Mesendoderm (in vitro differentiated cells): ENCODE data around the gene FAM83B.
"Not testable (repeated sequence)": the region's sequence is repeated elsewhere in the genome, so short reads cannot be mapped to it uniquely, and the experiment has no call there.

Source experiments
- DNase-seq: peaks from one replicate; pipeline ENCODE4 v3.0.0; 2013
- H2AK5ac ChIP-seq: 2 replicates; pipeline ENCODE4 v1.6.1; 2013; ENCODE audit warnings: low read length, inconsistent platforms
- H2BK120ac ChIP-seq: 2 replicates; pipeline ENCODE4 v1.6.1; 2013; ENCODE audit warnings: low read depth, mild to moderate bottlenecking, low read length, moderate library complexity, mixed read lengths
- H2BK15ac ChIP-seq: replicated peaks from 2 replicates; pipeline ENCODE4 v1.6.1; 2013; ENCODE audit warnings: low read depth, mild to moderate bottlenecking, moderate library complexity
- H2BK5ac ChIP-seq: 2 replicates; pipeline ENCODE4 v1.6.1; 2013; ENCODE audit warnings: low read length, inconsistent platforms
- H3K18ac ChIP-seq: 2 replicates; pipeline ENCODE4 v1.6.1; 2013; ENCODE audit warnings: mild to moderate bottlenecking, low read length, mixed read lengths
- H3K23ac ChIP-seq: one replicate; pipeline ENCODE4 v1.6.1; 2013; ENCODE audit warnings: low read length
- H3K27ac ChIP-seq: 2 replicates; pipeline ENCODE4 v1.5.1; 2013; ENCODE audit warnings: low read depth, mild to moderate bottlenecking, inconsistent platforms, low read length, moderate library complexity
- H3K27me3 ChIP-seq: 2 replicates; pipeline ENCODE4 v1.6.1; 2013; ENCODE audit warnings: low read length, control low read depth, mild to moderate bottlenecking, inconsistent platforms; ENCODE audit not compliant: insufficient read depth, poor library complexity
- H3K36me3 ChIP-seq: 2 replicates; pipeline ENCODE4 v1.6.1; 2013; ENCODE audit warnings: low read length, inconsistent platforms; ENCODE audit not compliant: control insufficient read depth, insufficient read depth
- H3K4ac ChIP-seq: one replicate; pipeline ENCODE4 v1.6.1; 2013; ENCODE audit warnings: low read depth, mild to moderate bottlenecking, low read length, moderate library complexity
- H3K4me1 ChIP-seq: 2 replicates; pipeline ENCODE4 v1.6.1; 2013; ENCODE audit warnings: low read depth, low read length, inconsistent platforms; ENCODE audit not compliant: control insufficient read depth
- H3K4me2 ChIP-seq: 2 replicates; pipeline ENCODE4 v1.6.1; 2013; ENCODE audit warnings: low read length
- H3K4me3 ChIP-seq: 2 replicates; pipeline ENCODE4 v1.5.1; 2013; ENCODE audit warnings: mild to moderate bottlenecking, low read length
- H3K56ac ChIP-seq: one replicate; pipeline ENCODE4 v1.6.1; 2013; ENCODE audit warnings: low read length
- H3K79me1 ChIP-seq: 2 replicates; pipeline ENCODE4 v1.6.1; 2013; ENCODE audit warnings: low read length, inconsistent platforms
- H3K79me2 ChIP-seq: 2 replicates; pipeline ENCODE4 v1.6.1; 2013; ENCODE audit warnings: mild to moderate bottlenecking, low read length; ENCODE audit not compliant: control insufficient read depth, insufficient read depth
- H3K9ac ChIP-seq: 2 replicates; pipeline ENCODE4 v1.6.1; 2013; ENCODE audit warnings: low read length, inconsistent platforms
- H4K5ac ChIP-seq: one replicate; pipeline ENCODE4 v1.6.1; 2013; ENCODE audit warnings: low read length
- H4K8ac ChIP-seq: one replicate; pipeline ENCODE4 v1.6.1; 2013; ENCODE audit warnings: low read depth, mild to moderate bottlenecking, control low read depth, low read length, moderate library complexity
- WGBS: extraction: QIAGEN DNeasy Blood & Tissue Kit; methylation state at CpG from one replicate; pipeline ENCODE4 v1.1.7; 2013; ENCODE audit warnings: low lambda C conversion rate, missing lambda C conversion rate; ENCODE audit not compliant: insufficient coverage; ENCODE audit errors: extremely low coverage; 5-methylcytosine and 5-hydroxymethylcytosine counted together

Gene FAM83B

GRCh38 chr6:54961372-54961771 lies 114.8 kb downstream of the FAM83B start:
- H3K79me2 ChIP-seq, DNase-seq, H3K27me3 ChIP-seq, H3K27ac ChIP-seq, H3K18ac ChIP-seq, H3K4me3 ChIP-seq, H3K79me1 ChIP-seq, H3K4ac ChIP-seq, H3K4me2 ChIP-seq, H3K4me1 ChIP-seq, H3K56ac ChIP-seq, H2BK15ac ChIP-seq, H2AK5ac ChIP-seq, H3K36me3 ChIP-seq, H2BK120ac ChIP-seq, H3K23ac ChIP-seq, H4K8ac ChIP-seq, H4K5ac ChIP-seq, H2BK5ac ChIP-seq, H3K9ac ChIP-seq: not testable (repeated sequence)
- WGBS, result no CpG with 5 or more reads among the region's 23 CpGs

GRCh38 chr6:54970337-54970736 lies 123.8 kb downstream of the FAM83B start:
- Histone ChIP-seq H2BK15ac (no peak overlapping the region), H3K9ac (no peak overlapping the region), H3K79me2 (no peaks in the 10 kb centered on the region), H2AK5ac (no peak overlapping the region), H2BK120ac (no peak overlapping the region), H3K36me3 (no peaks in the 10 kb centered on the region), H3K27me3 (no peaks in the 10 kb centered on the region), H3K56ac (no peak overlapping the region), H3K4ac (no peak overlapping the region), H3K4me2 (no peak overlapping the region), H3K18ac (no peak overlapping the region), H3K23ac (no peak overlapping the region), H4K8ac (no peak overlapping the region), H3K4me1 (no peaks in the 10 kb centered on the region), H3K4me3 (no peak overlapping the region), H3K79me1 (no peaks in the 10 kb centered on the region), H4K5ac (no peak overlapping the region), H3K27ac (no peak overlapping the region), H2BK5ac (no peak overlapping the region)
- no peak for DNase-seq
- WGBS, result no CpG with 5 or more reads among the region's 3 CpGs

GRCh38 chr6:54971825-54972224 lies 125.3 kb downstream of the FAM83B start:
- no peak overlapping the region for H3K9ac ChIP-seq
- no peaks in the 10 kb centered on the region for H3K27me3 ChIP-seq
- H3K4me1 ChIP-seq, result no peaks in the 10 kb centered on the region
- H3K23ac ChIP-seq, result no peak overlapping the region
- no peaks in the 10 kb centered on the region for H3K36me3 ChIP-seq
- H4K8ac ChIP-seq, result no peak overlapping the region
- H3K27ac ChIP-seq, result no peak overlapping the region
- no peak overlapping the region for H3K4ac ChIP-seq
- no peak overlapping the region for H2AK5ac ChIP-seq
- H3K56ac ChIP-seq, result no peak overlapping the region
- no peak overlapping the region for H4K5ac ChIP-seq
- H3K4me2 ChIP-seq, result no peak overlapping the region
- no CpG with 5 or more reads among the region's 2 CpGs for WGBS
- no peak for DNase-seq
- H2BK120ac ChIP-seq, result no peak overlapping the region
- H3K79me1 ChIP-seq, result no peaks in the 10 kb centered on the region
- H3K4me3 ChIP-seq, result no peak overlapping the region
- no peaks in the 10 kb centered on the region for H3K79me2 ChIP-seq
- no peak overlapping the region for H3K18ac ChIP-seq
- H2BK5ac ChIP-seq, result no peak overlapping the region
- no peak overlapping the region for H2BK15ac ChIP-seq

- H3K9ac ChIP-seq, H3K79me2 ChIP-seq, H2BK5ac ChIP-seq, H3K27me3 ChIP-seq, H4K5ac ChIP-seq, H2BK120ac ChIP-seq, H4K8ac ChIP-seq, H3K18ac ChIP-seq, H3K4me2 ChIP-seq, H3K27ac ChIP-seq, H3K4me3 ChIP-seq, H3K79me1 ChIP-seq, H2BK15ac ChIP-seq, DNase-seq, H3K4ac ChIP-seq, H2AK5ac ChIP-seq, H3K56ac ChIP-seq, H3K23ac ChIP-seq, H3K36me3 ChIP-seq, H3K4me1 ChIP-seq: not testable (repeated sequence)
- WGBS, result no CpG with 5 or more reads among the region's 24 CpGs
Observed at GRCh38 chr6:54979161-54979560, 132.6 kb downstream of the FAM83B start.

GRCh38 chr6:54980511-54981275 lies 134.1 kb downstream of the FAM83B start:
- Histone ChIP-seq H3K4me3 (no peak overlapping the region), H3K79me2 (no peaks in the 10 kb centered on the region), H3K23ac (no peak overlapping the region), H3K27ac (no peak overlapping the region), H2BK120ac (no peak overlapping the region), H2AK5ac (no peak overlapping the region), H3K4me1 (no peaks in the 10 kb centered on the region), H4K5ac (no peak overlapping the region), H3K9ac (no peak overlapping the region), H4K8ac (no peak overlapping the region), H3K27me3 (no peaks in the 10 kb centered on the region), H3K36me3 (no peaks in the 10 kb centered on the region), H3K79me1 (no peaks in the 10 kb centered on the region), H3K56ac (no peak overlapping the region), H2BK5ac (no peak overlapping the region), H3K4ac (no peak overlapping the region), H3K4me2 (no peak overlapping the region), H2BK15ac (no peak overlapping the region), H3K18ac (no peak overlapping the region)
- no peak for DNase-seq
- no CpG with 5 or more reads among the region's 14 CpGs for WGBS

- H2AK5ac ChIP-seq, result no peak overlapping the region
Observed at GRCh38 chr6:54981276-54981609, 134.7 kb downstream of the FAM83B start.

More at GRCh38 chr6:54981276-54981609, 134.7 kb downstream of the FAM83B start:
- no peak overlapping the region for H4K8ac ChIP-seq
- H3K18ac ChIP-seq, result no peak overlapping the region
- no peaks in the 10 kb centered on the region for H3K4me1 ChIP-seq
- H3K4ac ChIP-seq, result no peak overlapping the region
- H2BK120ac ChIP-seq, result no peak overlapping the region
- H3K27me3 ChIP-seq, result no peaks in the 10 kb centered on the region
- H4K5ac ChIP-seq, result no peak overlapping the region
- H3K79me1 ChIP-seq, result no peaks in the 10 kb centered on the region
- no peak overlapping the region for H3K4me3 ChIP-seq
- no peak overlapping the region for H3K4me2 ChIP-seq
- no peaks in the 10 kb centered on the region for H3K36me3 ChIP-seq
- WGBS, result no CpG with 5 or more reads among the region's 2 CpGs
- H3K27ac ChIP-seq, result no peak overlapping the region
- no peak for DNase-seq
- H2BK5ac ChIP-seq, result no peak overlapping the region
- H3K56ac ChIP-seq, result no peak overlapping the region
- H3K79me2 ChIP-seq, result no peaks in the 10 kb centered on the region
- no peak overlapping the region for H3K23ac ChIP-seq
- no peak overlapping the region for H3K9ac ChIP-seq
- H2BK15ac ChIP-seq, result no peak overlapping the region
